ENCODE measurements around the gene CELF6. TPM values are rescaled to one million over a fixed set of nuclear protein-coding genes. Genes with fewer than 3 reads are reported as not detected.

Gene CELF6
- total RNA-seq, 1 donor from 2014 or later, result 0.86 TPM

DNA sequence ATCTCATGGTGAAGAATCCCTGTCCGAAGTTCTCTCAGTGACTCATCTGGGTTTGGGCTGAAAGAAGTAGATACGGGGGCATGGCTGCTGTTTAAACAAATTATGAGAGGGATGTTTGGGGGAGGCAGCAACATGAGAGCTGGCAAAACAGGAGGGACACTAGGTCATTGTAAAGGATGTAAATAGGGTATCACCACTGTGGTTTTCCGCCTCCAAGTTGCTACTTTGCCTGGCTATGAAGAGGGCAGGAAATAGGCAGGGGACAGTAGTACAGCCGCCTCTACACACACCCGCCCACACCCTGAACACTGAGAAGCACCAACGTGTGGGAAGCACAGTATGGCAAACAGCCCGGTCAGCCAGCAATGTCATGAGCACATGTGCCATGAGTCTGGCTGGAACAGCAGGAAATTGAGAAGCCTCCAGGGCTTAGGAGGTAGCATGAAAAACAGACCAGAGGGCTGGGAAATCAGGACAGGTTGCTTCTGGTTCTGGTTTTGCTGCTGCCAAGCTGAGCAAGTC lies 38.8 kb upstream of the CELF6 start:
- Mint-ChIP-seq H3K27me3 (ENCODE audit: unreplicated experiment) (no peaks in the 10 kb centered on the region), H3K27ac (ENCODE audit: unreplicated experiment) (no peak overlapping the region), H3K9me3 (ENCODE audit: unreplicated experiment) (no peaks in the 10 kb centered on the region), H3K4me1 (ENCODE audit: unreplicated experiment) (peaks cover 7% of the 10 kb centered on the region), H3K36me3 (ENCODE audit: unreplicated experiment) (peaks cover 15% of the 10 kb centered on the region), H3K4me3 (ENCODE audit: unreplicated experiment) (no peak overlapping the region)
- no peak for DNase-seq (ENCODE audit: extremely low spot score, unreplicated experiment)
- TF ChIP-seq, protein P1, sequence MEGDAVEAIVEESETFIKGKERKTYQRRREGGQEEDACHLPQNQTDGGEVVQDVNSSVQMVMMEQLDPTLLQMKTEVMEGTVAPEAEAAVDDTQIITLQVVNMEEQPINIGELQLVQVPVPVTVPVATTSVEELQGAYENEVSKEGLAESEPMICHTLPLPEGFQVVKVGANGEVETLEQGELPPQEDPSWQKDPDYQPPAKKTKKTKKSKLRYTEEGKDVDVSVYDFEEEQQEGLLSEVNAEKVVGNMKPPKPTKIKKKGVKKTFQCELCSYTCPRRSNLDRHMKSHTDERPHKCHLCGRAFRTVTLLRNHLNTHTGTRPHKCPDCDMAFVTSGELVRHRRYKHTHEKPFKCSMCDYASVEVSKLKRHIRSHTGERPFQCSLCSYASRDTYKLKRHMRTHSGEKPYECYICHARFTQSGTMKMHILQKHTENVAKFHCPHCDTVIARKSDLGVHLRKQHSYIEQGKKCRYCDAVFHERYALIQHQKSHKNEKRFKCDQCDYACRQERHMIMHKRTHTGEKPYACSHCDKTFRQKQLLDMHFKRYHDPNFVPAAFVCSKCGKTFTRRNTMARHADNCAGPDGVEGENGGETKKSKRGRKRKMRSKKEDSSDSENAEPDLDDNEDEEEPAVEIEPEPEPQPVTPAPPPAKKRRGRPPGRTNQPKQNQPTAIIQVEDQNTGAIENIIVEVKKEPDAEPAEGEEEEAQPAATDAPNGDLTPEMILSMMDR (IDR thresholded peaks at IDR 0.05), result no peak

DNA sequence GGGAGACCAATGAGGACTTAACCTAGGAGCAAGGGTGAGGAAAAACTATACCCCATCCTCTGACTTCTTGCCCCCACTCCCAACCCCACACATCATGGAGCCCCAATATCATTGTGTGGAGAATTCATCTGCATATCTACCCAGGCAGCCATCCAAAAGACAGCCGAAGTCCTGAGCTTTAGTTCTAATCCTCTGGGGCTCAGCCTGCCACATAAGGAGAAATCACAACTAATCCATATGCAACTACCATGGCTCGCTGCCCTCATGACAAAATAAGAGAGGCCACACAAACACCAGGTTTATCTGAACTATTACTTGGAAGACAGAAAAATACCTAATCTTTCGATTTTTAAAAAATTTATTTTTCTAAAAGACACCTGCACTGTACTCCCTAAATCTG lies 38.2 kb upstream of the CELF6 start:
- no peak for DNase-seq (ENCODE audit: extremely low spot score, unreplicated experiment)
- no peaks in the 10 kb centered on the region for H3K9me3 Mint-ChIP-seq (ENCODE audit: unreplicated experiment)
- H3K27me3 Mint-ChIP-seq (ENCODE audit: unreplicated experiment), result no peaks in the 10 kb centered on the region
- TF ChIP-seq, protein P1 (IDR thresholded peaks at IDR 0.05), result no peak
- no peak overlapping the region for H3K27ac Mint-ChIP-seq (ENCODE audit: unreplicated experiment)
- peaks cover 7% of the 10 kb centered on the region for H3K4me1 Mint-ChIP-seq (ENCODE audit: unreplicated experiment)
- no peak overlapping the region for H3K4me3 Mint-ChIP-seq (ENCODE audit: unreplicated experiment)
- H3K36me3 Mint-ChIP-seq (ENCODE audit: unreplicated experiment), result peaks cover 20% of the 10 kb centered on the region

DNA sequence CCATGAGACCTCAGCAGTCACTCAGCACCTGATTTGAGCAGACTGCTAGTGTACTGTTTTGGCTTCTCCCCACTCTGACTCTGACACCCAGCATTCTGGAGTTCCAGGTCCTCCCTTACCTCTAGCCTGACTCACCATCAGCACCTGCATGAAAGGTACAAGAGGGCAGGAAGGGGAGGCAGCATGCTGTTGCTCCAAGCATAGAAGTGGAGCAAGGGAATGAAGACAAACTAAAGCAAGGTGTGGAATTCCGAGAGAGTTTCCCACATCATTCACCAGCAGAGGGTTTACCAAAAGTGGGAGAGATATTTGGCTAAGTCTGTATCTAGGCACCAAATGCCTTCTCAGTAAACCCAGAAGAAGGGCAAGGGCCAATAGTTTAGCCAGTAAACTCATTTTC lies 34.5 kb upstream of the CELF6 start:
- Mint-ChIP-seq H3K36me3 (ENCODE audit: unreplicated experiment) (peaks cover 33% of the 10 kb centered on the region), H3K9me3 (ENCODE audit: unreplicated experiment) (no peaks in the 10 kb centered on the region), H3K4me1 (ENCODE audit: unreplicated experiment) (peaks cover 7% of the 10 kb centered on the region), H3K27ac (ENCODE audit: unreplicated experiment) (no peak overlapping the region), H3K4me3 (ENCODE audit: unreplicated experiment) (no peak overlapping the region), H3K27me3 (ENCODE audit: unreplicated experiment) (no peaks in the 10 kb centered on the region)
- TF ChIP-seq, protein P1 (IDR thresholded peaks at IDR 0.05), result no peak
- no peak for DNase-seq (ENCODE audit: extremely low spot score, unreplicated experiment)

DNA sequence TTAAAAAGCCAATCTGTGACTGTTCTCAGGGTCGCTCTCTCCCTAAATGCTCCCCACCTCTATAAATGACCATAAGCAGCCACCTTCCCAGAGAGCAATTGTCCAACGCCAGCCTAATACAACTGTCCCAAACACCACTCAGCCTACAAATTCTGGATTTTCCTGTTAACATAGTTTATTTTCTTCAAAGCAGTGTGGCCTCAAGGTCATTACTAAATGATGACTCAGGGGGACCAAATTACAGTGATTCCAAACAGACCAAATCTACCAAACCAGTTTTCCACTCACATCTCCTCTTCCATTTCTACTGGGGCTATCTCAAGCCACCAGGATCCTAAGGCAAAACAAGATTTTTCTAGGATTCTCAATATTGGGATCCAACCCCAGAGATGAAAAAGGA lies 33.3 kb upstream of the CELF6 start:
- peaks cover 43% of the 10 kb centered on the region for H3K36me3 Mint-ChIP-seq (ENCODE audit: unreplicated experiment)
- no peak overlapping the region for H3K27ac Mint-ChIP-seq (ENCODE audit: unreplicated experiment)
- TF ChIP-seq, protein P1 (IDR thresholded peaks at IDR 0.05), result no peak
- H3K4me1 Mint-ChIP-seq (ENCODE audit: unreplicated experiment), result no peaks in the 10 kb centered on the region
- no peak overlapping the region for H3K4me3 Mint-ChIP-seq (ENCODE audit: unreplicated experiment)
- no peaks in the 10 kb centered on the region for H3K9me3 Mint-ChIP-seq (ENCODE audit: unreplicated experiment)
- no peaks in the 10 kb centered on the region for H3K27me3 Mint-ChIP-seq (ENCODE audit: unreplicated experiment)
- no peak for DNase-seq (ENCODE audit: extremely low spot score, unreplicated experiment)

DNA sequence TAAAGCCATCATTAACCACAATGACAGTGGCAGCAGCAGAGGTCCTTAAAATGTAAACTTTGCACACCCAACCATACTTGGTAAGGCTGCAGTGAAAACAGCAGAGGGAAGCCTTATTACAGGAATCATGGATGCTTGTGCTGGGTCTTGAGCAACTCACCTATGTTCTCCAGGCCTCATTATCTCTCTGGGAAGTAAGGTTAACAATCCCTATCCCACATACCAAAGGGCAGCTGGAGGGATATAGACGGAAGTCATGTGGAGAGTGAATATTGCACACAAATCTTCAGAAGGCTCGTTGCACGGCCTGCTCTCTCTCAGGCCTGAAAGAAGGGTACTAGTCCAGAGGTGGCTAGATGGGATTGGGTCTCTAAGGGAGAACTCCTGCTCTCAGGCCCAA lies 25.8 kb upstream of the CELF6 start:
- H3K36me3 Mint-ChIP-seq (ENCODE audit: unreplicated experiment), result peaks cover 37% of the 10 kb centered on the region
- H3K27ac Mint-ChIP-seq (ENCODE audit: unreplicated experiment), result no peak overlapping the region
- no peaks in the 10 kb centered on the region for H3K9me3 Mint-ChIP-seq (ENCODE audit: unreplicated experiment)
- no peaks in the 10 kb centered on the region for H3K27me3 Mint-ChIP-seq (ENCODE audit: unreplicated experiment)
- TF ChIP-seq, protein P1 (IDR thresholded peaks at IDR 0.05), result no peak
- no peak overlapping the region for H3K4me3 Mint-ChIP-seq (ENCODE audit: unreplicated experiment)
- no peaks in the 10 kb centered on the region for H3K4me1 Mint-ChIP-seq (ENCODE audit: unreplicated experiment)
- DNase-seq (ENCODE audit: extremely low spot score, unreplicated experiment), result no peak

Data from osteocyte (in vitro differentiated cells).